HG02610 (cell line): Measurements from ENCODE around the gene WNT7A.

Experiments used
- ATAC-seq: cut with Tn5 transposase; IDR thresholded peaks from one replicate; pipeline ENCODE4 v1.9.1; 2021; ENCODE audit warnings: mild to moderate bottlenecking, moderate library complexity; ENCODE audit not compliant: unreplicated experiment

Gene WNT7A

DNA sequence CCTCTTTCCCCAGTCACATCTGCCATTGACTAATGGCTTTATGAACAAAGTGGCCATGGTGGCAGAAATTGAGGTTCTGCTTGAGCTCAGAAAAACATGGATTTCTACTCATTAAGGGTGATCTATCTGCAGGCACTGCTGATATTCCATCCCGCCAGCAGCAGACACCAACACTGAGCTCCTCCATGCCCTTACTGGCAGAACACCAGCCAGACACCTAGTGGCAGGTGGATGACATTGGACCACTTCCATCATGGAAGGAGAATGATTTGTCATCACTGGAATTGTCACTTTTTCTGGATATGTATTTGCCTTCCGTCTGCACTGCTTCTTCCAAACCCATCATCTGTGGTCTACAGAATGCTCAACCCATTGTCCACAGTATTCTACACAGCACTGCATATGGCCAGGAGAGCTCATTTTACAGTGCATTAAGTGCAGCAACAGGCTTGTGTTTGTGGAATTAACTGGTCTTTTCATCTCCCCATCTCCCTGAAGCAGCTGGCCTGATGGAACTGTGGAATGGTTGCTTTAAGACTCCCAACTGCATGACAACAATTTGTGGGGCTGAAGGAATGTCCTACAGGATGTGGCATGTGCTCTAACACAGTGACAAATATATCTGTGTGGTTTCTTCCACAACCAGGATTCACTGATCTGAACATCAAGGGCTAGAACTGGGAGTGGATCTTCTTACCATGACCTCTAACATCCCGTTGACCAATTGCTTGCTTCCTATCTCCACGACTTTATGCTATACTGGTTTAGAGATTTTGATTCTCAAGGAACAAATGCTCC lies 103.4 kb downstream of the WNT7A start:
- ATAC-seq, result no peak

DNA sequence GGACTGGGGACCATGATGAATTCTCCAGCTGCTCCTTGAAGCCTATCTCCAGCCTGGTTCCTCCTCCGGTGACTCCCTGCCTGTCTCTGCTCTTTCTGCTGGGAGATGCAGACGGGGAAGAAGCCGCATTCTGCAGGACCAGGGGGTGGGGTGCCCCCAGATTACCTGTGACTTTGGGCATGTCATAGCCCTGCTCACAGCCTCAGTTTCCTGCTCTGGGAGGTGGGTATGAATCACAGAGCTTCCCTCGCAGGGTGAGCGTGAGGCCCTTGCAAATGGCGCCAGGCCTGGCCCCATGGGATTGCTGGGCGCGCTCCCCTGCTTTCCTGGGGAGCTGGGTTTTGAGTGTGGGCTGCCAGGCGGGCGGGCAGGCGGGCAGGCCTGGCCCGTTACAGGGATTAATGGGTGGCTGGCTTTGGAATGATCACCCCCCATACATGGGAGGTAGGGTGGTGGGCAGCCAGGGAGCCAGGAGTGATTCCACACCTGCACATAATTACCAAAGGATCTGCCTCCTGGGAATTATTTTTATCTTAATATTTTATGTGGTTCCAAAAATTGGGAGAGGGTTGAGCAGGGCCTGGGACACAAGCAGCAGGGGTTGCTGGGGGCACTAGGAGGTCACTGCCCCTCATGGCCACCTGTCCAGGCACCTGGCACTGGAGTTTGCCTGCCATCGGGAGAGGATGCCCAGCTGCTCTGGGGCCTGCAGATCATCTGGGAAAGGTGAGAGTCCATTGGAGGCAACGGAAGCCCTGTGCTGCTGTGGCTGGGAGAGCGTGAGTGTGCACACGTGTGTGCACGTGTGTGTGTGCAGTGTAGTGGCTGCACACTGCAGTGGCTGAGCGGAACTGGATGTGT lies 106.8 kb downstream of the WNT7A start:
- no peak for ATAC-seq

DNA sequence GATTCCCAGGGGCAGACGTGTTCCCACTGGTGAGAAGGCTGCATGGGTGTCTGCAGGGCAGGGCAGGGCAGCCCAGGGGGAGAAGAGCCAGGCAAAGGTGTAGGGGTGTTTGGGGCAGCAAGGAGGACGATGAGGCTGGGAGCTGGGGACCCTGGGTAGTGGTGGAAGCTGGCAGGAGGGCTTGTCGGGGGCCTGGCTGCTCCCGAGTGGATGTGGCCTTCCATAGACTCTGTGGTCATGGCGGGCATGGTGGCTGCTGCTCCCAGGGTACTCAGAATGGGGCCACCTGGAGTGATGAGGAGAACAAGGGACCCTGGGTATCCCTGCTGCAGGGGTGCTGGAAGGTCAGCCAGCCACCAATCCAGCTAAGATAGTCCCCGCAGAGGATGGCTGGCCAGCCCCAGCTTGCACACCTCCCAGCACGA lies 107.5 kb downstream of the WNT7A start:
- ATAC-seq, result no peak

DNA sequence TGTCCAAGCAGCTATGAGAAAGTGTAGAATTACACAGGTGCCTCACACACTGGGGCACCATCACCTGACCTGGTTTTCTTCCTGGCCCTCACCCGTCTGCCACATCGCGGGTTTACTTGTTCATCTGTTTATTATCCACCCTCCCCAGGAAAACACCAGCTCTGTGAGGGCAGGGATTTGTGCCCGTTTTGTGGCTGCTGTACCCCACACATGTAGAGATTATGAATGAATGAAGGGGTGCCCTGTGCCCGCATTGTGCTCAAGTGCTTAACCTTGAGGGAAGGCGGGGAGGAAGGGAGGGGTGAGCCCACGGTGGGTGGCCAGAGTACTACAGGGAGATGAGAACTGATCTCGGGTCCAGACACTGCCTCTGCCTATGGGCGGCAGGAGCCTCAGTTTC lies 108.4 kb downstream of the WNT7A start:
- no peak for ATAC-seq

DNA sequence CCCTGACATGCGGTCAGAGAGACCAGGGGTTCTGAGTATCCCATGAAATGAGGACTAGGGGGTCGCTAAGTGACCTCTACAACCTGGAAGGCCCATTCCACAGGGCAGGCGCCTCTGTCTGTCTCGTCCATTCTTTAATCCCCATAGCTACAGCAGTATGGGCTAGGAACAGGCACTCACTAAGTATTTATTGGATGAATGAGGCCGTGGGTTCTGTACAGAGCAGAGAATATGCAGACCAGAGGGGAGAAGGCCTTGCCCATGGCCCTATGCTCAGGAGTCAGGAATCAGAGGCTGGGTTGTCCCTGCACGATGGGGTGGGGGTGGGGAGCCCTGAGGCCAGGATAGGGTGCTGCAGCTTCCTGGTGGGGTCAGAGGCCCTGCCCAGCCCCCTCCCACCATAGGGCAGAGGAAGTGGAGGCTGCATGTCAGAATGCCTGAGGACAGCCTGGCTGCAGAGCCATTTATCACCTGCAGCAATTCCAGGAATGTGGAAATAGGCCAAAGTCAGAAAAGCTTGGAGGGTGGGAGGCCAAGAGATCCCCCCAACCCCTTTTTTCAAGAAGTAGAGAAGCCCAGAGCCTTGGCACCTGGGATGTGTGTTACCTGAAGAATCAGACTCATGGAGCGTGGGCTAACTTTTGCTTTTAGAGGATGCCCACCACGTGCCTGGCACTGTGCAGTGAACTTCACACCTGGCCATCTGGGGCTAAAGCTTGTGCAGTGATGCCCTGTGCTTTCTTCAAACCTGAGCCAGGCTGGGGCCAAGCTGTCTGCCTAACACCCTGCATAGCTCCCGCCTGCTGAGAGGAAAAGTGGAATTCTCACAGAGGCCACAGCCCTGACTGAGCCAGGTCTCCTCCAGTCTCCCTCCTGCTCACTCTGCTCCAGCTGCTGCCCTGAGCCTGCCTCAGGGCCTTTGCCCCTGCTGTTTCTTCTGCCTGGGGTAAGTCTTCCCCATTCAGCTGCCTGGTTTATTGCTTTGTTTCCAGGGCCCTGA lies 109.4 kb downstream of the WNT7A start:
- ATAC-seq, result no peak

DNA sequence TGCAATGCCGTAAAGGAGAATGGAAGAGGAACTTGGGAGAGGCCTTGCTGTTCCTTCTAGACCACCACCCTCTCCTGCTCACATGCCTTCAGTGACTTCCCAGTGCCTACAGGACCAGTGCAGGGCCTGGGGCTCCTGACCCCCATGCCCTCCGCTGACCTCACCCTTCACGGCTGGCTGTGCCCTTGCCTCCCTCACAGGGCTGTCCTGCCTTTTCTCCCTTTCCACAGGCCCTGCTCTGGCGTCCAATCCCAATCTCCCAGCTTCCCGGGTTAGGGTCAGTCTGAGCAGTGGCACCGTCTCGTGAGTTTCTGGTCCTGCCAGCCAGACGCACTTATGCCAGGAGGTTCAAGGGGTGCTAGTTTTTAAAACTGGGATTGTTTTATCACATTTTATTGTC lies 110.4 kb downstream of the WNT7A start:
- no peak for ATAC-seq

DNA sequence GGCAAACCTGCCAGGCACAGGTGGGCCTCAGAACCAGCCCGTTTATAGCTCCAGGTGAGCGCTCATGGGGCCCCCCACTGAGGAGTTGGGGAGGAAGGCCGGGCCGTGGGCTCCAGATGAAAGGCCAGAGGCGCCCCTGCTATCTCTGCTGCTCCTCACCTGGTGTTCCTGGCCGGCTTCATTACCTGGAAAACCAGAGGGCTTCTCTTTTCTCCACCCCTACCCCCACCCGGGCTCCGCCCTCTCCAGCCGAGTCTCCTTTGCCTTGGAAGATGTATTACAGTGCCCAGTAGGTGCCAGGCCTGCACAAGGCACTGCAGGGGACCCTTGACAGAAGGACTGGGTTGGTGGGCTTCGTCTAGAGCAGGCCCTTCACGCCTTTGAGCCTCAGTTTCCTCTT lies 111.4 kb downstream of the WNT7A start:
- no peak for ATAC-seq

DNA sequence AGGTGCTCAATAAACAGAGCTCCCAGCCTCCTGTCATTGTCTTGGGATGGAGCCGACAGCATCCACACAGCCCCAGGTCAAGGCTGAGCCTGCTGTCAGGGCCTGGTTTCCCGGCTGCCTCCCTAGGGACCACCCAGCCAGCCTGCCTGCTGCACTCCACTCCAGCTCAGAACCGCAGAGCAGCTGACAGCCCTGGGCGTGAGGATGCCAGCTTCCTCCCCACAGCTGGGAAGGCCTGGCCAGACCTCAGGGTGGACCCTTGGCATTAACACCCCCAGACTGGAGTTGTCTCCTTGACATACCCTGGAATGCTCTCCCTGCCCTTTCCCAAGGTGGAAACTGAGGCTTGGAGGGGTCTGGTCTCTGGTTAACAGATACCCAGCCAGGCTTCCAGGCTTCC lies 112.0 kb downstream of the WNT7A start:
- ATAC-seq, result no peak

DNA sequence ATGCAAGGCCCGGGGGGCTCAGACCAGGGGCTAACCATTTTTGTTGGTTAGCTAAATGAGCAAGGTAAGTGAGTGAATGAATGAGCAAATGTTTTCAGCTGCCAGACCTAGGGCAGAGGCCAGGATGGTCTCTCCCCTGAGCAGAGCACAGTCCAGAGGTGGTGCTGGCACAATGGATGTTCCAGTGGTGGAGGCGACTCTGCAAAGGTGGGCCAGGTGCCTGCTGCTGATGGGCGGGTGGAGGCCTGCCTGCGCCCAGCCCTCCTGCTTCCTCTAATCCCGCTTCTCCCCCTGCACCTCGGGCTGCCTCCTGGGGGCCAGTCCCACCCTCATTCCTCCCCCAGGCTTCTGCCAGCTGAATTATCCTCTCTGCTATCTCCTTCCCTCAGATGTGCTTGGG lies 112.8 kb downstream of the WNT7A start:
- no peak for ATAC-seq
